ENCODE data around the gene PIGQ.

DNA sequence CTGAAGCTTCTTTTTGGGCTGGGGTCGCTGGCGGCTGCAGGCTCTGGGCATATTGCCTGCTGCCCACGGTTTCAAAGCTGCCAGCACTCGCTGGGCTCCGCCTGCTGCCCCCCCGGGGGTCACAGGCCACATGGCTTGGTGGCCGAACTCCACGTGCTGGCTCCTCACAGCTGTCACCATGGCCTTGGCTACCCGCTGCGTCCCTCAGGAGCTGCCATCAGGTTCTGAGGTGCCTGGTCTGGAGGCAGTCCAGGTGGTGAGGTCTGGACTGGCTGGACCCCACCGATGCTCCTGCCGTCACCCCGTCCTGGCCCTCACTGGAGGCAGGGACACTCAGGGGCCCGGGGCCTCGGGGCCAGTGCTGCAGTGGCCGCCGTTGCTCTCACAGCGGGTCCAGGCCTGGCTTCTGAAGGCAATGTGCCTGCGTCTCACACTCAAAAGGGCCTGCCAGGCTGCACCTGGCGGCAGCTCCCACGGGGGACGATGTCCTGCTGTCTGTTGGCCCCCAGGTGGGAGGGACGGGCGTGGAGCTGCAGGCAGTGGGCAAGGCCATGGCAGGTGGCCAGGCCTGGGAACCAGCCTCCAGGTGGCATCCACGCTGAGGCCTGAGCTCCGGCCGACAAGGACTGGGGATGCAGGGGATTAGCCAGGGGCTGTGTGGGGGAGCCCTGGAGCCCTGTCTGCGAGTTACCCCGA, 29.0 kb upstream of the PIGQ start:
- no peak for TF ChIP-seq ELK4 (CRISPR knock-in tag; IDR thresholded peaks at IDR 0.05; ENCODE audit: borderline replicate concordance)
- TF ChIP-seq PRDM10 (CRISPR knock-in tag; IDR thresholded peaks at IDR 0.05; ENCODE audit: low read depth), result no peak
- no peak for TF ChIP-seq POLR2A (IDR thresholded peaks at IDR 0.05; ENCODE audit: insufficient read depth in 1 of 2, low read depth in 2 of 2, low read length in 2 of 2)
- TF ChIP-seq ISL2 (CRISPR knock-in tag; IDR thresholded peaks at IDR 0.05), result no peak
- no peak for TF ChIP-seq BHLHE40 (IDR thresholded peaks at IDR 0.05; ENCODE audit: low read length)
- no peak for TF ChIP-seq SMARCE1 (IDR thresholded peaks at IDR 0.05; ENCODE audit: borderline replicate concordance)
- TF ChIP-seq, protein P1, sequence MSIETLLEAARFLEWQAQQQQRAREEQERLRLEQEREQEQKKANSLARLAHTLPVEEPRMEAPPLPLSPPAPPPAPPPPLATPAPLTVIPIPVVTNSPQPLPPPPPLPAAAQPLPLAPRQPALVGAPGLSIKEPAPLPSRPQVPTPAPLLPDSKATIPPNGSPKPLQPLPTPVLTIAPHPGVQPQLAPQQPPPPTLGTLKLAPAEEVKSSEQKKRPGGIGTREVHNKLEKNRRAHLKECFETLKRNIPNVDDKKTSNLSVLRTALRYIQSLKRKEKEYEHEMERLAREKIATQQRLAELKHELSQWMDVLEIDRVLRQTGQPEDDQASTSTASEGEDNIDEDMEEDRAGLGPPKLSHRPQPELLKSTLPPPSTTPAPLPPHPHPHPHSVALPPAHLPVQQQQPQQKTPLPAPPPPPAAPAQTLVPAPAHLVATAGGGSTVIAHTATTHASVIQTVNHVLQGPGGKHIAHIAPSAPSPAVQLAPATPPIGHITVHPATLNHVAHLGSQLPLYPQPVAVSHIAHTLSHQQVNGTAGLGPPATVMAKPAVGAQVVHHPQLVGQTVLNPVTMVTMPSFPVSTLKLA (IDR thresholded peaks at IDR 0.05), result no peak
- TF ChIP-seq ZFP36L1 (CRISPR knock-in tag; IDR thresholded peaks at IDR 0.05), result no peak
- TF ChIP-seq ZMYM4 (CRISPR knock-in tag; IDR thresholded peaks at IDR 0.05), result no peak
- no peak for TF ChIP-seq ZNF670 (CRISPR knock-in tag; IDR thresholded peaks at IDR 0.05; ENCODE audit: borderline replicate concordance)
- no peak for TF ChIP-seq SAP130 (CRISPR knock-in tag; IDR thresholded peaks at IDR 0.05; ENCODE audit: low read depth)

All from HepG2 (cell line).